GM19351 (cell line): Measurements from ENCODE around the gene HAAO.
"Not testable (repeated sequence)": the region's sequence is repeated elsewhere in the genome, so short reads cannot be mapped to it uniquely, and the experiment has no call there.

Experiments
- ATAC-seq: cut with Tn5 transposase; IDR thresholded peaks from one replicate; pipeline ENCODE4 v1.9.1; 2021; ENCODE audit warnings: mild to moderate bottlenecking, moderate library complexity; ENCODE audit not compliant: unreplicated experiment

HAAO gene

DNA sequence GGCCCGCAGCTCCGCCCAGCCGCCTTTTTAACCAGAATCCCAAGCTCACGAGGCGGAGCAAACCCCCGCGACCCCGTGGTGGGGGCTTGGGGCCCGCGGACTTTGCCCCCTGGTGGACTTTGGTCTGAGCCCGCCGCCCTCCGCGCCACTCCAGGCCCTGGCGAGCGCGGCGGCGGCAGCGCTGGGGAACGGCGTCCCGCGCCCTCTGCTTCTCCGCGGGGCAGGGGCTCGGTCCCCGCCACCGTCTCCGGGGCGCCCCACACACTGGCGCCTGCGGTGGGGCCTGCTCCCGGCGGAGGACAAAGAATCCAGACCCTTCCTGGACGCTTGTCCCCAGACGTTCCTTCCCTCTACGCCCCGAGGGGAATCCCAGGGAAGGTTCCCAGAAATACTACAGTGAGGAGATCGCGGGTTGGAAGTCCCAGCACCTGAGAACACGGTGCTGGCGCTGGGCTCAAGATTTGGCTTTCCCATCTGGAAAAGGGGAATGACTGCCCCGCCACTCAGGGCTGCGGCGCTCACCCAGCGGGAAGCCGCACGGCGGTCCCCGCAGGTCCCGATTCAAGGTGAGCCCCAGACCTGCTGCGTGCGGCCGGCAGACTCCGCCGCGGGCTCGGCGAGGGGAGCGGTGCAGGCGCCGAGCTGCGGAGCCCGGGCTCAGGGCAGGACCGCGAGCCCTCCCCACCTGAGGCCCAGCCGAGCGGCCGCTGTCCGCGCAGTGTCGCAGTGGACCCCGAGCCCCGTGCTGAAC is at the start of gene HAAO:
HAAO (minus strand) TSS at position 1 of the 751 bp plus-strand sequence. CDS start 47 bp downstream, outside the sequence.
- ATAC-seq = peak; percentile 31

DNA sequence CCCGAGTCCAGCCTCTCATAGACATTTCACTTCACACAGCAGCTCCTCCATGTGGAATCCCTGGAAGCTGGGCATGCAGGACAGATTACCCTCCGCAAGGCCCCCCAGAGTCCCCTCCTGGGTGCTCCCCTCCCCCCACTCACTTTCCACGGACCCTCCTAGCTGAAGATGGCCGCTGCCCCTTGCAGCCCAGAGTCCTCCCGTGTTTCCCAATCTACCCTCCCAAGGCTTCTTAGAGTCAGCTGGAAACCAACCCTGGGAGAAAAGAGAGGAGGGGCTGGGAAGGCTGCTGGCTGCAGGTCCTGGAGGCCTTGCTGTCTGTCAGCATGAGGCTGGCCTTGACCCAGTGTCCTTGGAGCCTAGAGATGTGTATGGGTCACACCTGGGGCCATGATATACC is 49.0 kb upstream of the HAAO start:
- no peak for ATAC-seq

DNA sequence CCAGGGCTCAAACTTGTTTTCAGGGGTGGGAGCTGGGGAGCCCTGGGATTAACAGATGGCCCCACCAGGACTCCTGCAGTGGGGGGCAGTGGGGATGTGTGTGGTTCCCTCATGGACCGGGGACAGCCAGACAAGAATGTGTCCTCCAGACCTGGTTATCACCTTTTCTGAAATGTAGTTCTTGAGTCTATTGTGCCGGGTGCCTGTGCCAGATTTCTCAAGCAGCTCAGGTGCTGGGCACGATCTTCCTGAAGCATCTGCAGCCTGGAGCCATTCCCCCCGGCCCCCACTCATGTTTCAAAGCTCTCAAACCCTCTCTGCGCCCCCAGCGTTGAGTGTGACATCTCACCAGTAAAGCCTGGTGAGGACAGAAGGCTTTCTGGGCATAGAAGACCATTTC is 48.4 kb upstream of the HAAO start:
- no peak for ATAC-seq

DNA sequence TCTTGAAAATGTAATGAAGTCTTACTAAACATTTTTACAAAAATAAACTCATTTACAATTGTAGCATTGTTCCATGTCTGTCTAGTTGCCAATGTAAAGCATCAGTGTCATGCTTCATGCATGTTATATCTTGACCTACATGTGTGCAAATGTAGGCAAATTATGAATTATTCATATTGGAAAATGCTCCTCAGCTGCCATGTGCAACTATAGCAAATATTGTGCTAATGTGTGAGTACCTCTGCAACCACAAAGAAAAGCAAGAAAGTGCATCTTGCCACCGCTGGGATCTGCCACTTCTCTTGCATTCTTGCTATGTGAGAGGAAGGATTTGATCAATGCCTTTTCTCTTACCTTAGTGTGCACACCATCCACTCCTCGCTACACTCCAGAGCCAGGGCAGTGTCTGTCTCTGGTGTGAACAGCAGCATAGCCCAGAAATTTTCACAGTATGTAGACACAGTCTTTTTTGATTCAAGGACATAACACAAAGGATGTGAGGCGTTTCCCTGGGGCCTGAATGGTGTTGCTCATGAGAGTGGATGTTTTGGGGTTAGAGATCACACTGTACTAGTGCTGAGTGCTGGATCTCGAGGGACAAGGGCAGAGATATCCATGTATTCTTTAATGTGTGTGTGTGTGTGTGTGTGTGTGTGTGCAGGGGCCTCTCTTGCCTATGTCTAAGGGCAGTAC is 47.6 kb upstream of the HAAO start:
- ATAC-seq = no peak

DNA sequence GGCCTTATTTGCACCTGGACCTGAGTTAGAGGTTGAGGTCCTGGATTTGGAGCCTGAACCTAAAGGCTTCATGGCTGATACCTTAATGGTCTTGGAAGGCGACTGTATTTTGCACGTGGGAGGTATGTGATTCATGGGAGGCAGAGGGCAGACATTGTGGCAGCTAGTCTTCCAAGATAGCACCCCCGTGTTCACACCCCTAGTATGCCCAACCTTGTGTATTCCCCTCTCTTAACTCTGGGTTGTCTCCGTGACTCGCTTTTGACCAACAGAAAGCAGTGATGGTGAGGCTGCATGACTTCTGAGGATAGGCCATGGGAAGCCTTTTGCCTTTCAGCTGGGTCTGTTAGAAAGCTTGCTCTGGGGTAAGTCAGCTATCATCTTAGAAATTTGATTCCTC is 45.8 kb upstream of the HAAO start:
- no peak for ATAC-seq

DNA sequence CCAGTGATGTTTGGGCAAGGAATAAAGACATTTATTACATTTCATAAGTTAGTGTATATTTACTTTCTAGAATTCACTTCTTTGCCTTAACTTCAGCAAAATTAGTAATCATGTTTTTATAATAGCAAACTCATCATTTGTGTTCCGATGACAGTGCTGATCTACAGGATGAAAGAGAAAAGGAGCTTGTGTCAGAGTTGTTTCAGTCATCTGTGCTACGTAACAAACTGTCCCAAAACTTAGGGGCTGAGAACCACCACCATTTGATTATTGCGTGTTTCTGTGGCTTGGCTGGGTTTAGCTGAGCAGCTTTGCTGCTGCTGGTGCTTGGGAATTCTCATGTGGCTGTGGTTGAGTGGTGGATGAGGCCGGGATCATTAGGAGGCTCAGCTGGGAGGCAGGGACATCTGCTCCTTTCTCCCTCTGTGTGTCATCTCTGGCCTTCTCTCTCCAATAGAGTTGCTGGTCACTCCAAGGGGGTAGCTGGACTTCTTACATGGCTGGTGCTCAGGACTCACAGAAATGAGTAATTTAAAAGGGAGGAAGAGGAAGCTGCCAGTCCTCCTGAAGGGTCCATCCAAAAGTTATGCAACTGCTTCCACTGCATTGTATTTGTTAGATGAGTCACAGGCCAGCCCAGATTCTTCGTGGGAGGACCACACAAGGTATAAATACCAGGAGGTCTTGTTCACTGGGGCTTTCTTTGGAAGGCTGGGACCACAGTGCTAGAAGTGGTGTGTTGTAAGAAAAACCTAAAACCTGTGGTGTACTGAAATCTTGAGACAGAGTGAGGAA is 43.4 kb upstream of the HAAO start:
- no peak for ATAC-seq

DNA sequence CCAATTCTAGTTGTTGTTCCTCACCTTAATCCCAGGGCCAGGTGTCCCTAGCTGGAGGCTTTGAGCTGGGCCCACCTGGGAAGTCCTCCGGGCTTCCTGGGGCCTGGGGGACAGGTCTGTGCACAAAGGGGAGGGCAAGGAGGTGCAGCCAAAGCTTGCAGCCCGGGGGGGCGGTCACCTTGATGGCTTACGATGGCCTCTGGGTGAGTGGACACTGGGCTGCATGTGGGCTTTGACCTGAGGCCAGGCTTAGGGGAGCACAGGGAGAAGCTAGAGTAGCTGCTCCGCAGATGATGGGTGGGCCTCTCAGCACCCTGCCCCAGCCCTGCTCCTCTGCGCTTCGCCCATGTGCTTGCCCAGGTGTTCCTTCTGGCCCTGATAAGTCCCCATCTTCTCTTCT is 41.8 kb upstream of the HAAO start:
- no peak for ATAC-seq

DNA sequence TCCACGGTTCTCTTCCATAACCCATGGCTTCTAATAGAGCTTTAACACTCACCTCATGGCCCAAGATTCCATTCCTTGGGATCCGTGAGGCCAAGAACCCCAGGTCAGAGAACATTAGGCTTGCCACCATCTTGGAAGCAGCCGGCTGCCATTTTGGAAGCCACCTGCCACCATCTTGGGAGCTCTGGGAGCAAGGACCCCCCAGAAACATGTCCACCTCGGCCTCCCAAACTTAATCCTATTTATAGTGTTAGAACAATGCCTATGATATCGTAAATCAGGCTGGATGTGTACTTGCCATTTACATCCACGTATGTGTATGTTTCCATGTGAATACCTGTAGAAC is 39.9 kb upstream of the HAAO start:
- ATAC-seq = no peak

DNA sequence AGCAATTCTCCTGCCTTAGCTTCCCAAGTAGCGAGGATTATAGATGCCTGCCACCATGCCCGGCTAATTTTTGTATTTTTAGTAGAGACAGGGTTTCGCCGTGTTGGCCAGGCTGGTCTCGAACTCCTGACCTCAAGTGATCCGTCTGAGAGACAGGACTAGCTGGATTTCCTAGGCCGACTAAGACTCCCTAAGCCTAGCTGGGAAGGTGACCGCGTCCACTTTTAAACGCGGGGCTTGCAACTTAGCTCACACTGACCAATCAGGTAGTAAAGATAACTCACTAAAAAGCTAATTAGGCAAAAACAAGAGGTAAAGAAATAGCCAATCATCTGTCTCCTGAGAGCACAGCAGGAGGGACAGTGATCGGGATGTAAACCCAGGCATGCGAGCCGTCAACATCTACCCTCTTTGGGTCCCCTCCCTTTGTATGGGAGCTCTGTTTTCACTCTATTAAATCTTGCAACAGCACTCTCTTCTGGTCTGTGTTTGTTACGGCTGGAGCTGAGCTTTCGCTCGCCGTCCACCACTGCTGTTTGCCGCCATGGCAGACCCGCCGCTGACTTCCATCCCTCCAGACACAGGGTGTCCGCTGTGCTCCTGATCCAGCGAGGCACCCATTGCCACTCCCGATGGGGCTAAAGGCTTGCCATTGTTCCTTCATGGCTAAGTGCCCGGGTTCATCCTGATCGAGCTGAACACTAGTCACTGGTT is 39.3 kb upstream of the HAAO start:
- not testable (repeated sequence) for ATAC-seq

DNA sequence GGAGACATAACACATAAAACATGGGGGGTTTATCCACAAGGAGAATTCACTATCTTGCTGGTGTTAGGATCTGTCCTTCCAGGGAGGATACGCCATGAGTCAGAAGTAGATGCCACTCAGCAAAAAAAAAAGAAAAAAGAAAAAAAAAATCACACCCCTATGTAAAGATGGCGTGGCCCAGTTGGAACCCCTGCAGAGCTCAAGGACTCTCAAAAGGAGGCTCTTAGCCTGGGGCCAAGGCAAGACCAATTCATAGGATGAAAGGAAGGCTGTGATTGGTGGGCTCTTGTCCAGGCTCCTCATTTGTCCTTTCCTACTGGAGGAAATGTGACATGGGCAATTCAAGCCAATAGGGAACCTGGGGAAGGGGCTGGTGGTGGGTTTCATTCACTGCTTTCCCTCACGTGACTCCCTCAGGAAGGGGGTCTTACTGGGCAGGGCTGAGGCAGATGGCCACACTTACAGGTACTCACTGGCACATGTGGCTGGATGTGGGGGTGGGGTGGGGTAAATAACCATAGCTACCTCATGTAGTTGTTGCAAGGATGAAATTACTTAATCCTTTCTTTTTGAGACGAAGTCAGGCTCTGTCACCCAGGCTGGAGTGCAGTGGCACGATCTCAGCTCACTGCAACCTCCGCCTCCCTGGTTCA is 38.7 kb upstream of the HAAO start:
- ATAC-seq = no peak

DNA sequence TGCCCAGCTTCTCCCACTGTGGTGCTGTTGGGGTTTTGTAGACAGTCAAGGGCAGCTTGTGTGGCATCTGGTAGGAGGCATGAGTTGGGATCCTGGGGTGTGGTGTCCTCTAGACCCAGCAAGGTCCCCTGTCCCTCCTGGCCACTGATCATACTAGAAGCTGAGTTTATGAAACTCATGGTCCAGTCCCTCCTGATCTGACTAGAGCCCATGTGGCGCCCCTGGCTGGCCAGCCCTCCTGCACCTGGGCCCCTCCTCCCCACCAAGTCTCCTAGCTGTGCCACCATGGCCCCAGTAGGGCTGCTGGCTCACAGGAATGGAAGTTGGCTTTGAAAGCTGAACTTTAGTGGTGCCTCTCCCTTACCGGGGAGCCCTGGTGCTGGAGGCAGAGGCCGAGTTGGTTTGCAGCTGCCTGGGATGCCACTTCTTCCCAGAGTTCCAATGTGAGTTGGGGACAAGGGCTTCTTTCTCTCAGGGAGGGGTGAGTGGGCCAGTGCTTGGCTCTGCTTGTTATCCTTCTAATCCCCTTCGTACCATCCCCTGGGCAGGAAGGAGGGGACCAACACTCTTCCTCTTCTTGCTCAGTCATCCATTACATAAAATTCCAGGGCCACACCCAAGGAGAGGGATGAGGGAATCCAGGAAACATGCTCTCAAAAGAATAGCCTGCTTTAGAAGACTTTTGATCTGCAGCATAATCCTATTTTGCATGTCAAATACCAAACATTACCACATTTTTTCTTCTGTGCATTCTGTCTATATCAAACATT is 37.5 kb upstream of the HAAO start:
- ATAC-seq = no peak

DNA sequence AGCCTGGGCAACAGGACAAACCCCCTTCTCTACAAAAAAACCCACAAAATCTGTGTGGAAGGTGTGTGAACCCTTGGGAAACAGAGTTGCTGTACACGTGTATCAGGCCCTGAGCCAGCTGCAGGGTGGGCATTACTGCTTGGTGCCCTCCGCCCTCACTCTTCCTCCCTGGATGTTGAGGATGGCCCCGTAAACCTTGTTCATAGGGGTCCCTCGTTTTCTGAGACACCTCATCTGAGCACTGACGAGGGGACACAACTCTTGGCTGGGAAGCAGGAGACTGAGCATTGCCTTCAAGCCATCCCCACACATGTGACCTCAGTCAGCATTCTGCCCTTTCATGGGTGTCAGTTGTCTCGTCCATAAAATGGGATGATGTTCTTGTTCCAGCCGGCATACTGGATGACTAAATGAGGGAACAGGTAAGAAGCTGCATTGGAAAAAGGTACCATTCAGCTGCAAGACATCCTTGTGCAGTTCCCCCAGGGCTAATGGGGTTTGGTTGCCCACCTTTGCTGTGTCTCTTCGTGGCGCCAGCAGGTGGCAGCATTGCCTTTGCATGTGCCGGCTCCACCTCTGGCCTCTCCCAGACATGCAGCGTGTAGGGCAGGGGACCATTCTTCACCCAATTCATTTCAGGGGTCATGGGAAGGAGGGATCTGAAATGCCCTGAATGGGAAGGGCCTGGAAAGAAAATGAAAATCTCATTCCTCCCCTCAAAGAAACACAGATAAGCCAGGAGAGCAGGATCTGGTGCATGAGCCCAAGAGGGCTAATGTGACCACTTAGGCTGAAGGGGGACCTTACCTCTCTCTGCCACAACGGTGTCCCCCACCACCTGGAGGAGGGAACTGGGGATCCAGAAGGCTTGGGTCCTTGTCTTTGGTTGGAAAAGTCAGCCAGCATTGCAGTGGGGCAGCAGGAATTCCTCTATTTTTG is 36.4 kb upstream of the HAAO start:
- ATAC-seq = peak; percentile 89

DNA sequence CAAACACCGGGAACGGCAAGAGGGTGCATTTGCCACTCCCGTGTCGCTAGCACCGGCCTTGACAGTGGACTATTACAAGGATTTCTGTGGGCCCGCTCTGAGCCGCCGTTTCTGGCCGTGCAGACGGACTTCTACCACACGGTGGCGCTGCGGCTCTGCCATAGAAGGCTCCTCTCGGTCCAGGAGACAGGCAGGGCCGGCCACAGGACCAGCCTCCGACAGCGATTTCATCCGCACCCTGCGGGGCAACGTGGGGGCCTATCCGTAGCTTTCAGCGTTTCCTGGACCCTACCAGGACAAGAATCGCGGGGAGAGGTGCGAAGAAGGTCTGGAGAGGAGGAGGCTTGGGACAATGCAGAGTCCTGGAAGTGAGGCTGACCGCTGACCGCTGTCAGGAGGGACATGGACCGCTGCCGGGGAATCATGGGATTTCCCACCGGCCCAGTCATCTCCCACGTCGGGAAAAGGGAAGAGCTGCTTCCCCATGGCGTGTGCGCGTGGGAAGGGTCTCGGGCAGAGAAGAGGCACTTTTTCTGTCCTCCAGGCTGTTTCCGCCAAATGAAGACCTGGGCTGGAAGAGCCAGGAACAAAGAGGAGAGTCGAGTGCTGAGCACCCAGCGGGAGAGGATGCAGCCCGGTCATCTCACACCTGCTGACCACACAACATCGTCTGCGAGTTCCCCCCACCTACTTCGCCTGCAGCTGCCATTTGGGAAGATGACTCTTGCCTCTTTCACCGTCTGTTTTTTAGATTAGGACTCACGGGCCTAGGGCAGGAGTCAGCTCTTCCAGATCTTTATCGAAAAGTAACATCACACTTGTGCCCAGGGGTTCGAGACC is 35.5 kb upstream of the HAAO start:
- ATAC-seq = peak; percentile 78

DNA sequence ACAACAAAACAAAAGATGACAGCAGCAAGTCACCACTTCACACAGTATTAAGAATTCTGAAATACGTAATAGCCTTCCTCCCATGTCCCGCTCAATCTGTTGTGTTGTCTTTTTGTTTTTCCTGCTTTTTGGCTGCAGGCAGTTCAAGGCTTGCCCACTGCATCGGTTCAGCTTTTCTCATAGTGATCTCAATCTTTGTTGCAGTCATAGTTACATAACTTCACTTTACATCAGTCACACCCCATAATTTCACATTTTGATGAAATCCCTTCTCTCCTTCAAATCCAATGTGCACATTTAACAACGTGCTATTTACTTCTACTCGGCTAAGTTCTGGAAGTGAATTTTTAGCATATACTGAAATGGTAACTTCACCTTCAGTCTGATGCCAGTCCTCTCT is 33.8 kb upstream of the HAAO start:
- ATAC-seq = no peak

DNA sequence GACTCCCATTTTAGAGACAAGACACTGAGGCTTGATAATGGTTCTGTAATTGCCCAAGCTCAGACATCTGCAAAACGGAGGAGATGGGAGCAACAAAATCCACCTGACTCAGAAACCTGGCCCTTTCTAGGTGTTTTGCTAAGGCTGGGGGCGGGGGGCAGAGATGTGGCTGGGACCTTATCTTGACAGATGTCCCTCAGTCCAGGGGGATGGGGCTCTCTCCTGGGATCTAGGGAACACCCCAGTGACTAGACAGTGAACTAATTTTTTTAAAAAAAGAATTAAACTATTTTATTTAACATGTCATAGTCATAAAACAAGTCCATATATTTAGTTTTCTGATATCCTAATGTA is 32.0 kb upstream of the HAAO start:
- ATAC-seq = no peak

DNA sequence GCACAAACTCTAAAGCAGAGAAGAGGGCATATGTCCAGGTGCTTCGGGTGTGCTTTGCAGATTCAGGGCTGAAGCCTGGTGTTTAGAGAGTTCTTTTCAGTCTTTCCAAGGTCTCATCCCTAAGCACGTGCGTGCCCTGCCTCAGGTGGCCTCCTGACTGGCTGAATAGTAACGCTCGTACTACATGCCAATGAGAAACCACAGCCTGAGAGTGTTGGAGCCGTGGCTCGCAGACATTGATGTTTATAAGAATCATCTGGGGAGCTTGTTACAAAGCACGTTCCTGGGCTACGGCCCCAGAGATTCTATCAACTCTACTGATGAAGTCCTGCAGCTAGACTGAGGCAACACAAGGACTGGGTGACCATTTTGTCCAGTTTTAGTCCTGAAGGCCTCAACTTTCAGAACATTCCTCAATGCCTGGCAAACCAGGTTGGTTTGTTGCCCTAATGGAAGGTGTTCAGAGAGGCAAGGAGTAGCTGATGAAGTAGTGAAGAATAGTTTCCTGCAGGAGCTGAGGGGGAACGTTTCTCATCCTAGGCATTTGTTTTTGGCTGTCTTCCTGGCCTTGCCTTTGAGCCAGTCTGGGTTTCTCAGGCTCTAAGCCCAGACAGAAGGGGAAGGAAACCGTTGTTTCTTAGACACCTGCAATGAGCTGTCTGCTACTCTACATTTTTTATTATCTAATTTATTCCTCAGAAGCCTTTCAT is 31.5 kb upstream of the HAAO start:
- no peak for ATAC-seq

DNA sequence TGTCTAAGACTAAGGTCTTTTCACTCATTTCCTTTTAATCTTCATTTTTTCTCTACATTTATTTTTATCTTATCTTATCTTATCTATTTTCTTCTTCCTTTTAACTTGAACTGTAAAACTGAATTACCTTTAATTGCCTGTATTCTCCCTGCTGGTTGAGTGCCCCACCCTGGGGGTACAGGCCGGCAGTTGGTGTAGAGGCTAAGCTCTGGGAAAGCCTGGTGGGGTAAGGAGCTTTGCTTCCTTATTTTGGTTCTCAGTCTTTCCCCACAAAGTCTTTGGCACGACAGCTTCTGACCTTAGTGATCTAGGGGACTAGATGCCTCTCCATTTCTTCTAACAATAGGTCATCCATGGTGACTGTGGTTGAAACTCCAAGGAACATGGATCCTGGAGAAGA is 26.8 kb upstream of the HAAO start:
- ATAC-seq = no peak
